ENCODE results near the gene HDAC11. TPM values are rescaled to one million over a fixed set of nuclear protein-coding genes. Genes with fewer than 3 reads are reported as not detected.
"Not testable (repeated sequence)": the region's sequence is repeated elsewhere in the genome, so short reads cannot be mapped to it uniquely, and the experiment has no call there.

HDAC11 gene
- total RNA-seq, 3 donors from 2014 or later: 2.0 to 2.6 (median 2.3) TPM

DNA sequence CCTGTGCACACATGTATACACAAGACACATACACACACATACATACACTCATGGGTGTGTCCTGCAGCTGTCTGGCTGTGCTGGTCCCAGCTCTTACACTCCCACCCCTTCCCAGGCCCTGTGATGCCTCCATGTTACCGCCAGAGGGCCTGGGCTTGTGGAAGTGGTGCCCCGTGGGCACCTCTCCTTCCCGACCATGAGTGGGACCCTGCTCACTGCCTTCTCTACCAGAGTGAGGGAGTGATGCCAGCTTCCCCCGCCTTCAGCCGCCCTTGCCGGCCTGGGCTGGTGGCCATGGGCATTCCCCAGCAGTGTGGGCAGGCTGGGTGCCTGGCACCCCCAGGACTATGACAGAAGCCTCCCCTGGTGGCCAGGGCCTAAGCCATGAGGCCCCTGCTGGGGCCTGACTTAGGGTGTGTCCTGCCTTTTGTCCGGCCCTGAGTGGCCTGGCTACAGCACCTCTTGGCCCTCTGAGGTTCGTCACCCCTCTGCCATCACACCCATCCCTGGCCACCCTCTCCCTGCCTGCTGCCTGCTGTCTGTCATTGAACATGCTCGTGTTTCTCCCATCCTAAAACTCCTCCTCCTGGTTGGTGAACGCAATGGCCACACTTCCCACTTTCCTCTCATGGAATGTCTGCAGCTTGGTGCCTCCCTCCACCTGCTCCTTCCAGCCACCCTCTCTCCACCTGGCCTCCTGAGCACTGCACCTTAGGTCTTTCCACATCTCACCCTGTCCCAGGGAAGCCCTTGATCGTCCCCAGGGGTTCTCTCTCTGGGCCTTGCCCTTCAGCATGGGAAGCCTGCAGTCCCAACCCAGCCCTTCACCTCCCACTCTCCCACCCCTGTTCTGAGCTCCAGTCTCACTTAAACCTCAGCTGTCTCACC lies 14.6 kb downstream of the HDAC11 start:
- Mint-ChIP-seq H3K9me3 (no peaks in the 10 kb centered on the region), H3K36me3 (ENCODE audit: insufficient read depth) (no peaks in the 10 kb centered on the region), H3K27me3 (ENCODE audit: low read depth) (no peaks in the 10 kb centered on the region), H3K4me3 (no peak overlapping the region), H3K4me1 (ENCODE audit: low read depth) (no peaks in the 10 kb centered on the region)
- no peak for ATAC-seq
- DNase-seq: no peak

DNA sequence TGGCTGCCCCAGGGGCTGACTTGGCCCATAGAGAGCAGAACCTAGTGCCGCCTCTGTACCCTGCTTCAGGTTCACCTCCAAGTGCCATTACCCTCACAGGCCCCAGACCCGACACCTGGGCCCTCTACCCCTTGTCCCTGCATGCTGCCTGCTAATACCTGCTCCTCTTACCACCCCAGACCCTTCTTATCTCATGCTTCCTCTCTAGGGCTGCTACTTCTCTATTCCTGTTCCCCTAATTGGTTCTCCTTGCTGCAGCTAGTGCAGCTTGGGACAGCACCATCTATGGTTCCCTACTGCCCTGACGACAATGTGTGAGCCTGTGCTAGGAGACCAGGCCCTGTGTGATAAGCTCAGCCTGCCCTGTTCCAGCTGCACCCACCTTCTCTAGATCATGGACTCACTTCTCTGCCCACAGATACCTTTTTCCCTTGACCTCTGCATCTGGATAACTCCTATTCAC lies 15.3 kb downstream of the HDAC11 start:
- no peak for ATAC-seq
- H3K9me3 Mint-ChIP-seq: no peaks in the 10 kb centered on the region
- H3K4me1 Mint-ChIP-seq (ENCODE audit: low read depth): no peaks in the 10 kb centered on the region
- no peaks in the 10 kb centered on the region for H3K27me3 Mint-ChIP-seq (ENCODE audit: low read depth)
- DNase-seq: no peak
- H3K36me3 Mint-ChIP-seq (ENCODE audit: insufficient read depth): no peaks in the 10 kb centered on the region
- no peak overlapping the region for H3K4me3 Mint-ChIP-seq

GRCh38 chr3:13495921-13496723 lies 16.0 kb downstream of the HDAC11 start:
- ATAC-seq (peak; percentile 89 to 95), DNase-seq (peak; percentile 57)
- Mint-ChIP-seq H3K4me1 (ENCODE audit: low read depth) (no peaks in the 10 kb centered on the region), H3K9me3 (no peaks in the 10 kb centered on the region), H3K27me3 (ENCODE audit: low read depth) (no peaks in the 10 kb centered on the region), H3K36me3 (ENCODE audit: insufficient read depth) (no peaks in the 10 kb centered on the region), H3K4me3 (no peak overlapping the region)

- H3K27me3 Mint-ChIP-seq (ENCODE audit: low read depth): no peaks in the 10 kb centered on the region
- no peaks in the 10 kb centered on the region for H3K9me3 Mint-ChIP-seq
- H3K4me1 Mint-ChIP-seq (ENCODE audit: low read depth): no peaks in the 10 kb centered on the region
- ATAC-seq (no peak), DNase-seq (no peak)
- H3K36me3 Mint-ChIP-seq (ENCODE audit: insufficient read depth): no peaks in the 10 kb centered on the region
- no peak overlapping the region for H3K4me3 Mint-ChIP-seq
Measured at GRCh38 chr3:13496879-13497278, 16.8 kb downstream of the HDAC11 start.

- H3K9me3 Mint-ChIP-seq: no peaks in the 10 kb centered on the region
- no peak for DNase-seq
- H3K27me3 Mint-ChIP-seq (ENCODE audit: low read depth): no peaks in the 10 kb centered on the region
- no peaks in the 10 kb centered on the region for H3K36me3 Mint-ChIP-seq (ENCODE audit: insufficient read depth)
- H3K4me3 Mint-ChIP-seq: no peak overlapping the region
- ATAC-seq: no peak
- no peaks in the 10 kb centered on the region for H3K4me1 Mint-ChIP-seq (ENCODE audit: low read depth)
Measured at GRCh38 chr3:13497386-13497785, 17.3 kb downstream of the HDAC11 start.

- no peaks in the 10 kb centered on the region for H3K4me1 Mint-ChIP-seq (ENCODE audit: low read depth)
- ATAC-seq: no peak
Measured at GRCh38 chr3:13498354-13499060, 18.4 kb downstream of the HDAC11 start.

GRCh38 chr3:13499246-13499645 lies 19.1 kb downstream of the HDAC11 start:
- H3K4me1 Mint-ChIP-seq (ENCODE audit: low read depth); H3K9me3 Mint-ChIP-seq; H3K27me3 Mint-ChIP-seq (ENCODE audit: low read depth); H3K36me3 Mint-ChIP-seq (ENCODE audit: insufficient read depth); ATAC-seq; H3K4me3 Mint-ChIP-seq; DNase-seq: not testable (repeated sequence)

More at GRCh38 chr3:13498354-13499060, 18.4 kb downstream of the HDAC11 start:
- no peaks in the 10 kb centered on the region for H3K36me3 Mint-ChIP-seq (ENCODE audit: insufficient read depth)
- no peaks in the 10 kb centered on the region for H3K27me3 Mint-ChIP-seq (ENCODE audit: low read depth)
- H3K4me3 Mint-ChIP-seq: no peak overlapping the region
- no peaks in the 10 kb centered on the region for H3K9me3 Mint-ChIP-seq
- DNase-seq: no peak

DNA sequence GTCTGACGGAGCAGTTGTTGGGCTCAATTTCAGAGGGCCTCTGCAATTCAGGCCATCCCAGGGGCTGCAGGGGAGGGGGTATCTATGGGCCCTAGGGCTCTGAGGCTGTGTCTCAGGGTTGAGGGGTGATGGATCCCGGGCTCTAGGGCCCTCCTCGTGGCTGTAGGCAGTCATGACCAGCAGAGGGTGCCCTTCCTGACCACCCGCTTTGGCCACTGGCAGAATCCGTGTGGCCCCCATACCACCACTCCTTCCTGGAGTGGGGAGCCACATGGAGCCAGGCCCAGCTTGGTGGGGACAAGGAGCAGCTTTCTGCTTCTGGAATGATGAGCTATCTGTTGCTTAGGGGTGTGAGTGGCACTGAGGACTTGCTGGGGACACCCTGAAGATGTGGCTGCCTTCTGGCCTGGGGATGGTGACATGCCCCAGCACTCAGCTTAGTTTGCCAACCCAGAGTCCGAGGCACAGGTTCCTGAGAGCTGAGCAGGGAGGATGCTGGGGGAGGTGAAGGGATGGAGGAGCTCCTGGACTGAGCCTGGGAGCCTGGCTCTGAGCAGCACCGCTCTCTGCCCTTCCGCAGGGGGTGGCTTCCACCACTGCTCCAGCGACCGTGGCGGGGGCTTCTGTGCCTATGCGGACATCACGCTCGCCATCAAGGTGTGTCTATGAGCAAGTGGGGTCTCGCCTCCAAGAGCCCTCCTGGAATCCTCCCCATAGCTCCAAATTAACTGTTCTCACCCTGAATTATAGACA lies 20.2 kb downstream of the HDAC11 start:
- ATAC-seq (no peak), DNase-seq (no peak)
- no peaks in the 10 kb centered on the region for H3K36me3 Mint-ChIP-seq (ENCODE audit: insufficient read depth)
- no peaks in the 10 kb centered on the region for H3K9me3 Mint-ChIP-seq
- H3K4me3 Mint-ChIP-seq: no peak overlapping the region
- no peaks in the 10 kb centered on the region for H3K27me3 Mint-ChIP-seq (ENCODE audit: low read depth)
- H3K4me1 Mint-ChIP-seq (ENCODE audit: low read depth): no peaks in the 10 kb centered on the region

GRCh38 chr3:13501056-13501455 lies 20.9 kb downstream of the HDAC11 start:
- no peak overlapping the region for H3K4me3 Mint-ChIP-seq
- H3K9me3 Mint-ChIP-seq: no peaks in the 10 kb centered on the region
- no peak for DNase-seq
- H3K27me3 Mint-ChIP-seq (ENCODE audit: low read depth): no peaks in the 10 kb centered on the region
- no peak for ATAC-seq
- no peaks in the 10 kb centered on the region for H3K4me1 Mint-ChIP-seq (ENCODE audit: low read depth)
- H3K36me3 Mint-ChIP-seq (ENCODE audit: insufficient read depth): no peaks in the 10 kb centered on the region

GRCh38 chr3:13501521-13501920 lies 21.4 kb downstream of the HDAC11 start:
- no peak for ATAC-seq
- no peak overlapping the region for H3K4me3 Mint-ChIP-seq
- no peaks in the 10 kb centered on the region for H3K9me3 Mint-ChIP-seq
- DNase-seq: no peak
- no peaks in the 10 kb centered on the region for H3K4me1 Mint-ChIP-seq (ENCODE audit: low read depth)
- H3K36me3 Mint-ChIP-seq (ENCODE audit: insufficient read depth): no peaks in the 10 kb centered on the region
- no peaks in the 10 kb centered on the region for H3K27me3 Mint-ChIP-seq (ENCODE audit: low read depth)

DNA sequence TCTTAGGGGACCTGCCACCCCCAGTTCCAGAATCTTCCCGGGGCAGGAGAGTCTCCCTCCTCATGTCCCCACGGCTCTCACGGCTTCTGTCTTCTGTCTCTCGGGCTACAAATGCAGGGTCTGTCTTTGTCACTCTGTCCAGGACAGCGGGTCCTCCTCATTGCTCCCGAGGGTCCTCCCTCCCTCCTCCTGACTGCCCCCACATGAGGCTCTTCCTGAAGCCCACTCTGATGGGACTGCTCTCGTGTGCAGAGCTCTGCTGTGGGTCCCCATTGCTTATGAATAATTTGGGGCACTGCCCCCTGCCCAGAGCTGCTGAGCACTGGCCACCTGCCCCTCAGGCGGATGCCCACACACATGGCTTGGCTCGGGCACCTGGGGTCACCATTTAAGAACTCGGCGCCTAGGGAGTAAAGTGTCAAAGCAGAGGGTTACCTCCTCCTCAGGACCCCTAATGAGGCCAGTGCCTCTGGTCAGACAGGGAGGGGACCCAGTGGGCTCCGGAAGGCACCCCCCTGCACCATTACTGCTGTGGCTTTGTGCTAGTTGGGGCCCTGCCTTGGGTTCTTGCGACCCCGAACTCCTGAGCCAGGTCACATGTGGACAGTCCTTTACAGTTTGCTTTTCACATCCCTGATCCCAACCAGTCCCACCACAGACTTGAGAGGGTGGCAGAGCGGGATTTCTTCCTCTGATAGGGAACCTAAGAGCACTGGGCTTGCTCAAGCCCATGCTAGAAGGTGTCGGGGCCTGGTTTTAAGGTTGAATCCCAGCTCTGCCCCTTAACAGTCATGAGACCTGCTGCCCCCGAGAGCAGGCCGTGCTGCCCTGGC lies 22.1 kb downstream of the HDAC11 start:
- ATAC-seq: no peak
- H3K9me3 Mint-ChIP-seq: no peaks in the 10 kb centered on the region
- no peaks in the 10 kb centered on the region for H3K4me1 Mint-ChIP-seq (ENCODE audit: low read depth)
- H3K27me3 Mint-ChIP-seq (ENCODE audit: low read depth): no peaks in the 10 kb centered on the region
- no peak for DNase-seq
- H3K36me3 Mint-ChIP-seq (ENCODE audit: insufficient read depth): no peaks in the 10 kb centered on the region
- no peak overlapping the region for H3K4me3 Mint-ChIP-seq

DNA sequence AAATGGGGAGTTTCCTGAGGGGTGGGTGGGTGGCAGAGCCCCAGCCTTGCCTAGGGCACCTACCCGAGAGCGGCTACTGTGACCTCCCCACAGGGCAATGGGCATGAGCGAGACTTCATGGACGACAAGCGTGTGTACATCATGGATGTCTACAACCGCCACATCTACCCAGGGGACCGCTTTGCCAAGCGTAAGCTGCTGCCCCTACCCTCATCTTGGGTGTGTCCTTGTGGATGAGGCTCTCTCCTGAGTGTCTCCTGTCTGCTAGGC lies 22.6 kb downstream of the HDAC11 start:
- Mint-ChIP-seq H3K36me3 (ENCODE audit: insufficient read depth) (no peaks in the 10 kb centered on the region), H3K27me3 (ENCODE audit: low read depth) (no peaks in the 10 kb centered on the region), H3K4me3 (no peak overlapping the region), H3K9me3 (no peaks in the 10 kb centered on the region), H3K4me1 (ENCODE audit: low read depth) (no peaks in the 10 kb centered on the region)
- ATAC-seq (no peak), DNase-seq (no peak)

GRCh38 chr3:13504161-13504831 lies 24.2 kb downstream of the HDAC11 start:
- no peaks in the 10 kb centered on the region for H3K36me3 Mint-ChIP-seq (ENCODE audit: insufficient read depth)
- DNase-seq (no peak), ATAC-seq (no peak)
- no peaks in the 10 kb centered on the region for H3K27me3 Mint-ChIP-seq (ENCODE audit: low read depth)
- no peaks in the 10 kb centered on the region for H3K9me3 Mint-ChIP-seq
- no peak overlapping the region for H3K4me3 Mint-ChIP-seq
- no peaks in the 10 kb centered on the region for H3K4me1 Mint-ChIP-seq (ENCODE audit: low read depth)

All from activated T-cell treated with anti-CD3 and anti-CD28 coated beads, Interleukin-2, amount 50 U/mL, for 4 hours (primary cell).